ENCODE measurements around the gene SH3D21. TPM values are rescaled to one million over a fixed set of nuclear protein-coding genes. Genes with fewer than 3 reads are reported as not detected.

Gene SH3D21
- total and polyA plus RNA-seq, 2 of the 8 experiments (the other 6 are each of a cell fraction or from before 2014, with no cell fraction given) = 3.4 to 8.6 TPM

DNA sequence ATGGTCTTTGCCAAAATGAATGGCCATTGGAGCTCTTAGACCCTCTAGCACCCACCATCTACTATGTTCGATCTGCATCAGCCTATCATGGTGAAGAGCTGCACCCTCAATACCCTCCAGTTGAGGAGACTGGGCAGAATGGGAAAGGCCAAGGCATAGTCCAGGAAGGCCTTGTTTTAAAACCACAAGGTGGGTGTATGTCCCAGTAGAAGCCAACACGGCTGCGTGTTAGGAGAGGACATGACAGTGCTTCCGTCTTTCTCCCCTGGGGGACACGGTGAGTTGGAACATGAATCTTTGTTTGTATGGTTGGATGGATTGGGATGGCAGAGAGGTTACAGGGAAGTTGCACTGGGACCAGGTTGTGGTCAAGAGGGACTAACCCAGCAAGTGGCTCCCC lies 18.6 kb upstream of the SH3D21 start:
- Histone ChIP-seq H3K14ac (ENCODE audit: insufficient read length) (no peak overlapping the region), H2BK12ac (ENCODE audit: low read depth, low read length) (no peak overlapping the region), H3K23me2 (ENCODE audit: low read depth, low read length) (no peaks in the 10 kb centered on the region), H3K23ac (ENCODE audit: insufficient read length) (no peak overlapping the region), H3K36me3 (ENCODE audit: control insufficient read depth in 2 of 4, insufficient read depth in 4 of 4, low read length in 3 of 4) (peaks cover 33 to 78% (median 64%) of the 10 kb centered on the region in 4 experiments), H4K20me1 (replicated peaks in 1 of 2; ENCODE audit: control insufficient read depth in 1 of 2, insufficient read depth in 2 of 2, low read length in 2 of 2) (peaks cover 4 to 9% of the 10 kb centered on the region in 2 experiments), H3K9ac (replicated peaks in 1 of 4; ENCODE audit: extremely low read depth in 1 of 4, low read depth in 3 of 4, low read length in 3 of 4) (no peak overlapping the region), H3K79me1 (ENCODE audit: low read depth, low read length) (no peaks in the 10 kb centered on the region; the same call in 1 of the 2 replicates), H2BK120ac (replicated peaks; ENCODE audit: low read depth, low read length) (no peak overlapping the region), H3K27me3 (replicated peaks in 1 of 4; ENCODE audit: control insufficient read depth in 3 of 4, extremely low read depth in 1 of 4, insufficient read depth in 3 of 4, low read length in 3 of 4) (no peaks in the 10 kb centered on the region), H3K4me2 (ENCODE audit: insufficient read depth in 1 of 2, low read depth in 2 of 2, low read length in 2 of 2) (no peak overlapping the region), H4K91ac (replicated peaks; ENCODE audit: insufficient read length, low read length) (no peak overlapping the region), H3K9me3 (ENCODE audit: insufficient read depth in 2 of 2, low read depth in 1 of 2, low read length in 1 of 2) (no peaks in the 10 kb centered on the region), H3K4me3 (ENCODE audit: extremely low read depth in 1 of 4, insufficient read depth in 2 of 4, low read depth in 3 of 4, low read length in 4 of 4) (no peak overlapping the region), H3K18ac (ENCODE audit: extremely low read depth, low read length) (no peak overlapping the region), H2AFZ (ENCODE audit: low read length) (no peak overlapping the region), H3K79me2 (ENCODE audit: control insufficient read depth in 1 of 2, insufficient read depth in 2 of 2, low read length in 2 of 2) (peaks cover 0 to 19% of the 10 kb centered on the region in 2 experiments; a peak in 1 of 4 replicates), H2BK20ac (ENCODE audit: low read length) (no peak overlapping the region), H3K4ac (replicated peaks; ENCODE audit: insufficient read length, low read depth, low read length) (no peak overlapping the region), H4K5ac (ENCODE audit: insufficient read length, low read depth, low read length) (no peak overlapping the region), H2BK15ac (ENCODE audit: low read length) (no peak overlapping the region), H3K4me1 (replicated peaks in 1 of 4; ENCODE audit: control insufficient read depth in 3 of 4, insufficient read depth in 4 of 4, low read length in 3 of 4) (no peaks in the 10 kb centered on the region), H3K27ac (ENCODE audit: low read depth, low read length) (no peak overlapping the region), H2BK5ac (ENCODE audit: low read depth, low read length) (no peak overlapping the region), H4K8ac (ENCODE audit: extremely low read depth, insufficient read depth, low read length) (no peak overlapping the region), H3K56ac (replicated peaks; ENCODE audit: insufficient read length, low read depth, low read length) (no peak overlapping the region), H2AK5ac (ENCODE audit: low read depth, low read length) (no peak overlapping the region)
- DNase-seq (ENCODE audit: low read depth in 1 of 2, low spot score in 2 of 2) = no peak
- 92% methylated on average over 5 of the region's 5 CpGs; no CpG with 5 or more reads in 1 of the 2 experiments for WGBS, 2 experiments (ENCODE audit: extremely low coverage in 1 of 2, insufficient coverage in 1 of 2, insufficient read length in 1 of 2, insufficient replicate concordance in 2 of 2, low coverage in 1 of 2, low lambda C conversion rate in 2 of 2, missing lambda C conversion rate in 1 of 2)
- POLR2A ChIA-PET (ENCODE audit: partially characterized antibody) = interaction anchor here (0.6 kb wide), 1 partner anchor 30 kb away, joined by 4 read pairs; no protein-coding TSS in a partner anchor
- FAIRE-seq = no peak
- CTCF ChIA-PET (ENCODE audit: partially characterized antibody) = interaction anchor here (0.9 to 3.8 kb wide), 6 partner anchors 11 to 188 kb away, joined by 3 to 68 read pairs (median 8); partner anchors contain the start of gene TRAPPC3
- no peak for TF ChIP-seq NRF1 (IDR thresholded peaks at IDR 0.05; ENCODE audit: low read depth, low read length)
- TF ChIP-seq, protein P1, sequence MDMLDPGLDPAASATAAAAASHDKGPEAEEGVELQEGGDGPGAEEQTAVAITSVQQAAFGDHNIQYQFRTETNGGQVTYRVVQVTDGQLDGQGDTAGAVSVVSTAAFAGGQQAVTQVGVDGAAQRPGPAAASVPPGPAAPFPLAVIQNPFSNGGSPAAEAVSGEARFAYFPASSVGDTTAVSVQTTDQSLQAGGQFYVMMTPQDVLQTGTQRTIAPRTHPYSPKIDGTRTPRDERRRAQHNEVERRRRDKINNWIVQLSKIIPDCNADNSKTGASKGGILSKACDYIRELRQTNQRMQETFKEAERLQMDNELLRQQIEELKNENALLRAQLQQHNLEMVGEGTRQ (IDR thresholded peaks at IDR 0.05; ENCODE audit: low read length) = no peak
- no peak for TF ChIP-seq JUN (IDR thresholded peaks at IDR 0.05; ENCODE audit: low read depth, low read length)
- TF ChIP-seq, protein P2, sequence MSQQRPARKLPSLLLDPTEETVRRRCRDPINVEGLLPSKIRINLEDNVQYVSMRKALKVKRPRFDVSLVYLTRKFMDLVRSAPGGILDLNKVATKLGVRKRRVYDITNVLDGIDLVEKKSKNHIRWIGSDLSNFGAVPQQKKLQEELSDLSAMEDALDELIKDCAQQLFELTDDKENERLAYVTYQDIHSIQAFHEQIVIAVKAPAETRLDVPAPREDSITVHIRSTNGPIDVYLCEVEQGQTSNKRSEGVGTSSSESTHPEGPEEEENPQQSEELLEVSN (IDR thresholded peaks at IDR 0.05) = no peak
- TF ChIP-seq GTF2F1 (IDR thresholded peaks at IDR 0.05; ENCODE audit: borderline replicate concordance, low read depth, low read length) = no peak
- no peak for TF ChIP-seq BACH1 (IDR thresholded peaks at IDR 0.05; ENCODE audit: low read length)
- no peak for TF ChIP-seq HDAC2 (IDR thresholded peaks at IDR 0.05; ENCODE audit: borderline replicate concordance in 1 of 2, low read depth in 2 of 2, low read length in 2 of 2)
- no peak for TF ChIP-seq RBBP5 (IDR thresholded peaks at IDR 0.05; ENCODE audit: borderline replicate concordance, low read depth, low read length)
- TF ChIP-seq TAF7 (optimal IDR thresholded peaks at IDR 0.05; ENCODE audit: borderline replicate concordance, low read depth, low read length) = no peak
- no peak for TF ChIP-seq FOSL1 (IDR thresholded peaks at IDR 0.05; ENCODE audit: insufficient read depth, low read depth, low read length)
